Caco-2 (cell line): ENCODE measurements around the gene TRNP1. TPM values are rescaled to one million over a fixed set of nuclear protein-coding genes. Genes with fewer than 3 reads are reported as not detected.

Source experiments
- BruUV-seq: library from RNA; stranded (reverse); fragments of 400-500 nt; replicated peaks from 2 replicates; lab custom pipeline; 2021; lab: Mats Ljungman, UMichigan
- CTCF ChIA-PET: fragments of 300-600 bp; sonication (Branson Sonifier 250); formaldehyde crosslinking; loops from one replicate; lab custom pipeline; 2022; ENCODE audit warnings: antibody characterized with exemption; lab: Charles Lee
- POLR2A ChIA-PET: fragments of 300-600 bp; sonication (Branson Sonifier 250); formaldehyde crosslinking; loops from one replicate; lab custom pipeline; 2022; ENCODE audit warnings: antibody characterized with exemption; lab: Charles Lee
- DNase-seq, 2 experiments: peaks; one replicate each; pipeline versions ENCODE4 v3.0.0 to v3.0.0-alpha.2; 2020 to 2022
- H3K27me3 ChIP-seq: replicated peaks from 2 replicates; pipeline ENCODE4 v1.6.0; 2011; ENCODE audit warnings: low read length; ENCODE audit not compliant: control insufficient read depth, insufficient read depth
- H3K36me3 ChIP-seq: 2 replicates; pipeline ENCODE4 v1.5.1; 2011; ENCODE audit warnings: low read length; ENCODE audit not compliant: control insufficient read depth, insufficient read depth
- H3K4me1 ChIP-seq: fragments of 250-450 bp; sonication (Bioruptor Pico); 2 replicates; pipeline ENCODE4 v1.5.1; 2020; ENCODE audit warnings: mild to moderate bottlenecking
- H3K4me3 ChIP-seq: 2 replicates; pipeline ENCODE4 v1.5.1; 2011; ENCODE audit warnings: low read depth, mild to moderate bottlenecking, control low read depth, low read length
- H3K9me3 ChIP-seq: fragments of 250-450 bp; sonication (Bioruptor Pico); 2 replicates; pipeline ENCODE4 v1.5.1; 2020; ENCODE audit warnings: mild to moderate bottlenecking, moderate library complexity
- H3K27ac Mint-ChIP-seq: one replicate; pipeline ENCODE4 v1.8.0; 2022; ENCODE audit warnings: mixed read lengths; ENCODE audit not compliant: unreplicated experiment
- H3K27me3 Mint-ChIP-seq: one replicate; pipeline ENCODE4 v1.8.0; 2022; ENCODE audit warnings: mixed read lengths; ENCODE audit not compliant: insufficient read depth, unreplicated experiment
- H3K36me3 Mint-ChIP-seq: one replicate; pipeline ENCODE4 v1.8.0; 2022; ENCODE audit warnings: mild to moderate bottlenecking, mixed read lengths; ENCODE audit not compliant: insufficient read depth, unreplicated experiment
- H3K4me1 Mint-ChIP-seq: one replicate; pipeline ENCODE4 v1.8.0; 2022; ENCODE audit warnings: low read depth, mixed read lengths; ENCODE audit not compliant: unreplicated experiment
- H3K4me3 Mint-ChIP-seq: one replicate; pipeline ENCODE4 v1.8.0; 2022; ENCODE audit warnings: mild to moderate bottlenecking, moderate library complexity, mixed read lengths; ENCODE audit not compliant: unreplicated experiment
- H3K9me3 Mint-ChIP-seq: one replicate; pipeline ENCODE4 v1.8.0; 2022; ENCODE audit warnings: mixed read lengths; ENCODE audit not compliant: unreplicated experiment
- intact Hi-C: fragments of 100-400 bp; cut with micrococcal nuclease; formaldehyde crosslinking; loops from one replicate; pipeline ENCODE4 v1.10.0; 2022; ENCODE audit not compliant: unreplicated experiment
- total RNA-seq: library from RNA; stranded (reverse); gene quantifications from 2 replicates; pipeline ENCODE4 v1.2.3, GENCODE V29; 2022
- TF ChIP-seq, protein P1 (sequence below), 2 experiments: fragments of 200-600 bp in 1 of 2; IDR thresholded peaks; 1 replicate in 1 of 2; 2 replicates in 1 of 2; pipeline versions ENCODE4 v1.5.1 to v1.8.0; 2011 to 2022; ENCODE audit warnings: antibody characterized with exemption in 1 of 2, control low read depth in 1 of 2, inconsistent platforms in 1 of 2, low read depth in 1 of 2, low read length in 1 of 2, mild to moderate bottlenecking in 1 of 2, moderate library complexity in 1 of 2; ENCODE audit not compliant: insufficient read depth in 1 of 2, severe bottlenecking in 1 of 2, unreplicated experiment in 1 of 2

The TRNP1 gene
- total RNA-seq, 1 experiment from 2014 or later = 23.6 TPM

DNA sequence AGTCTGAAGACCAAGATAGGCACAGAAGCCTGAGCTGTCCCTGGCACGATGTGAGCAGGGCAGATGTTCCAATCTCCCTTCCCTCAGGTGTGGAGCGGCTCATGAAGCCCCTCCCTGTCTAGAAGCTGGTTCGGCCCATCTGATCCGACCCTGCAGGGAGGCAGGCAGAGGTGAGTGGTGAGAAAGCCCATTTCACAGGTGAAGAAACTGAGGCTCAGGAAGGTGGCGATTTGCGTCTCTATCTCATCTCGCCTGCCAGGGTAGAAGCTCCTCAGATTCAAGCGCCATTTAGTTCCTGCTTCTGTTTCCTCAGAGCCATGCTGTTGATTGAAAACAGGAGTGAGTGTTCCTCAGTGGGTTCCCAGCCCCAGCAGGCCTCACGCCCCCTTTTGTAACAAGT is 36.0 kb downstream of the TRNP1 start:
- no peak for DNase-seq
- no peak overlapping the region for H3K4me3 ChIP-seq
- ChIA-PET CTCF (no interaction called here), POLR2A (no interaction called here)
- intact Hi-C loops = no loop called here
- Mint-ChIP-seq H3K9me3 (no peaks in the 10 kb centered on the region), H3K36me3 (no peaks in the 10 kb centered on the region), H3K27me3 (no peaks in the 10 kb centered on the region), H3K4me1 (peaks cover 11% of the 10 kb centered on the region), H3K4me3 (no peak overlapping the region), H3K27ac (no peak overlapping the region)
- H3K4me1 ChIP-seq = peaks cover 9% of the 10 kb centered on the region; the same call in 1 of the 2 replicates
- no peaks in the 10 kb centered on the region for H3K36me3 ChIP-seq
- H3K9me3 ChIP-seq = no peaks in the 10 kb centered on the region
- H3K27me3 ChIP-seq = no peaks in the 10 kb centered on the region
- no TSS peak for BruUV-seq
- TF ChIP-seq, protein P1, sequence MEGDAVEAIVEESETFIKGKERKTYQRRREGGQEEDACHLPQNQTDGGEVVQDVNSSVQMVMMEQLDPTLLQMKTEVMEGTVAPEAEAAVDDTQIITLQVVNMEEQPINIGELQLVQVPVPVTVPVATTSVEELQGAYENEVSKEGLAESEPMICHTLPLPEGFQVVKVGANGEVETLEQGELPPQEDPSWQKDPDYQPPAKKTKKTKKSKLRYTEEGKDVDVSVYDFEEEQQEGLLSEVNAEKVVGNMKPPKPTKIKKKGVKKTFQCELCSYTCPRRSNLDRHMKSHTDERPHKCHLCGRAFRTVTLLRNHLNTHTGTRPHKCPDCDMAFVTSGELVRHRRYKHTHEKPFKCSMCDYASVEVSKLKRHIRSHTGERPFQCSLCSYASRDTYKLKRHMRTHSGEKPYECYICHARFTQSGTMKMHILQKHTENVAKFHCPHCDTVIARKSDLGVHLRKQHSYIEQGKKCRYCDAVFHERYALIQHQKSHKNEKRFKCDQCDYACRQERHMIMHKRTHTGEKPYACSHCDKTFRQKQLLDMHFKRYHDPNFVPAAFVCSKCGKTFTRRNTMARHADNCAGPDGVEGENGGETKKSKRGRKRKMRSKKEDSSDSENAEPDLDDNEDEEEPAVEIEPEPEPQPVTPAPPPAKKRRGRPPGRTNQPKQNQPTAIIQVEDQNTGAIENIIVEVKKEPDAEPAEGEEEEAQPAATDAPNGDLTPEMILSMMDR (IDR thresholded peaks at IDR 0.05; ENCODE audit: insufficient read depth in 1 of 2, low read depth in 1 of 2, low read length in 1 of 2, severe bottlenecking in 1 of 2, unreplicated experiment in 1 of 2) = no peak

- H3K27ac Mint-ChIP-seq = no peak overlapping the region
- ChIA-PET CTCF (interaction anchor here (0.7 kb wide), 1 partner anchor 14 kb away, joined by 6 read pairs; no protein-coding TSS in a partner anchor), POLR2A (interaction anchor here (0.6 kb wide), 1 partner anchor 90 kb away, joined by 6 read pairs; no protein-coding TSS in a partner anchor)
- H3K36me3 Mint-ChIP-seq = no peaks in the 10 kb centered on the region
- H3K4me1 ChIP-seq = peaks cover 9% of the 10 kb centered on the region; the same call in 1 of the 2 replicates
- H3K4me3 Mint-ChIP-seq = no peak overlapping the region
- no TSS peak for BruUV-seq
- H3K27me3 ChIP-seq = no peaks in the 10 kb centered on the region
- H3K27me3 Mint-ChIP-seq = no peaks in the 10 kb centered on the region
- no peaks in the 10 kb centered on the region for H3K9me3 ChIP-seq
- DNase-seq = no peak
- intact Hi-C loops = no loop called here
- H3K4me1 Mint-ChIP-seq = peaks cover 11% of the 10 kb centered on the region
- TF ChIP-seq, protein P1 (IDR thresholded peaks at IDR 0.05; ENCODE audit: insufficient read depth in 1 of 2, low read depth in 1 of 2, low read length in 1 of 2, severe bottlenecking in 1 of 2, unreplicated experiment in 1 of 2) = no peak
- H3K9me3 Mint-ChIP-seq = no peaks in the 10 kb centered on the region
- H3K4me3 ChIP-seq = no peak overlapping the region
- H3K36me3 ChIP-seq = no peaks in the 10 kb centered on the region
These were observed 38.0 kb downstream of the TRNP1 start for GRCh38 chr1:27031235-27032118.

DNA sequence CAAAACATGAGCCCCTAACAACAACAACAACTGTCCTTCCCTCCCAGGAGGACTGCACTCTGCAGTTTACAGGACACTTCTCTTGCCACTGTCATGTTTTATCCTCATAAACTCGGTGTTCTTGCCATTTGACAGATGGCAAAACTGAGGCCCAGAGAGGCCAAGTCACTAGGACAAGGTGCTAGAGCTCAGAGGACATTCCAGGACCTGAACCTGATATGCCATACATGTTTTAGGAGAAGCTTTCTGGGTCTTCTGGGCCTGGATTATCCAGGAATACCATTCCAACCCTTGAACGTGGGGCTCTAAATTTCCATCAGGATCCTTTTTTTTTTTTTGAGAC is 38.6 kb downstream of the TRNP1 start:
- H3K4me1 Mint-ChIP-seq = peaks cover 7% of the 10 kb centered on the region
- intact Hi-C loops = no loop called here
- TF ChIP-seq, protein P1 (IDR thresholded peaks at IDR 0.05; ENCODE audit: insufficient read depth in 1 of 2, low read depth in 1 of 2, low read length in 1 of 2, severe bottlenecking in 1 of 2, unreplicated experiment in 1 of 2) = no peak
- no peaks in the 10 kb centered on the region for H3K9me3 ChIP-seq
- no TSS peak for BruUV-seq
- H3K27me3 Mint-ChIP-seq = no peaks in the 10 kb centered on the region
- H3K4me1 ChIP-seq = peaks cover 7% of the 10 kb centered on the region; the same call in 1 of the 2 replicates
- H3K36me3 Mint-ChIP-seq = no peaks in the 10 kb centered on the region
- no peaks in the 10 kb centered on the region for H3K36me3 ChIP-seq
- H3K27ac Mint-ChIP-seq = no peak overlapping the region
- no peak overlapping the region for H3K4me3 ChIP-seq
- no peaks in the 10 kb centered on the region for H3K9me3 Mint-ChIP-seq
- H3K4me3 Mint-ChIP-seq = no peak overlapping the region
- DNase-seq = no peak
- ChIA-PET CTCF (no interaction called here), POLR2A (no interaction called here)
- no peaks in the 10 kb centered on the region for H3K27me3 ChIP-seq
